CD4-positive, CD25-positive, alpha-beta regulatory T cell (primary cell): ENCODE results near the gene ARF4. TPM values are rescaled to one million over a fixed set of nuclear protein-coding genes. Genes with fewer than 3 reads are reported as not detected.

Source experiments
- ATAC-seq, 2 donors: fragments of 150-1000 bp; cut with Tn5 transposase; one replicate each; pipeline ENCODE4 v1.10.0; 2021; ENCODE audit warnings: low read depth in 2 of 2, moderate number of reproducible peaks in 2 of 2, moderate library complexity in 1 of 2
- DNase-seq, 3 donors: peaks; one replicate each; pipeline versions ENCODE4 v3.0.0 to v3.0.0-alpha.2; 2012 to 2022; ENCODE audit warnings: mixed read lengths in 1 of 3
- H3K27ac ChIP-seq: one replicate; pipeline ENCODE4 v1.7.0; 2013; ENCODE audit warnings: mild to moderate bottlenecking, low read length; ENCODE audit not compliant: insufficient read depth, poor library complexity, severe bottlenecking
- H3K27me3 ChIP-seq: one replicate; pipeline ENCODE4 v1.7.0; 2013; ENCODE audit warnings: low read length; ENCODE audit not compliant: control insufficient read depth, insufficient read depth
- H3K36me3 ChIP-seq: one replicate; pipeline ENCODE4 v1.7.0; 2013; ENCODE audit warnings: mild to moderate bottlenecking, low read length, moderate library complexity; ENCODE audit not compliant: control insufficient read depth, insufficient read depth
- H3K4me1 ChIP-seq: 2 replicates; pipeline ENCODE4 v1.7.0; 2013; ENCODE audit warnings: mild to moderate bottlenecking, low read length; ENCODE audit not compliant: insufficient read depth, control insufficient read depth, poor library complexity, severe bottlenecking
- H3K4me3 ChIP-seq: one replicate; pipeline ENCODE4 v1.7.0; 2013; ENCODE audit warnings: low read depth, mild to moderate bottlenecking, low read length, moderate library complexity
- H3K9me3 ChIP-seq, 2 experiments: 1 replicate in 1 of 2; 2 replicates in 1 of 2; pipeline ENCODE4 v1.7.0; 2013; ENCODE audit warnings: low read length in 2 of 2, mild to moderate bottlenecking in 1 of 2, moderate library complexity in 1 of 2; ENCODE audit not compliant: control insufficient read depth in 2 of 2
- H3K27ac Mint-ChIP-seq, 3 donors: one replicate each; pipeline ENCODE4 v1.8.0; 2020 to 2022; ENCODE audit warnings: mild to moderate bottlenecking in 3 of 3, mixed read lengths in 3 of 3, moderate library complexity in 2 of 3
- H3K27me3 Mint-ChIP-seq: one replicate; pipeline ENCODE4 v1.8.0; 2022; ENCODE audit warnings: mild to moderate bottlenecking, mixed read lengths
- H3K36me3 Mint-ChIP-seq: one replicate; pipeline ENCODE4 v1.8.0; 2020; ENCODE audit warnings: mixed read lengths
- H3K4me1 Mint-ChIP-seq, 4 donors: one replicate each; pipeline ENCODE4 v1.8.0; 2020 to 2022; ENCODE audit warnings: mixed read lengths in 4 of 4, mild to moderate bottlenecking in 1 of 4
- H3K4me3 Mint-ChIP-seq, 4 donors: one replicate each; pipeline ENCODE4 v1.8.0; 2020 to 2022; ENCODE audit warnings: mild to moderate bottlenecking in 4 of 4, mixed read lengths in 4 of 4, moderate library complexity in 3 of 4
- H3K9me3 Mint-ChIP-seq, 7 donors: one replicate each; pipeline ENCODE4 v1.8.0; 2020 to 2022; ENCODE audit warnings: mixed read lengths in 7 of 7, mild to moderate bottlenecking in 3 of 7, moderate library complexity in 2 of 7
- polyA plus RNA-seq, 4 donors: library from polyadenylated mRNA; unstranded; fragments of 300-500 nt; fragmentation: Illumina TruSeq; gene quantifications; one replicate each; pipeline ENCODE4 v1.2.3, GENCODE V29; 2021
- total RNA-seq: library from RNA; stranded (reverse); gene quantifications from one replicate; pipeline ENCODE4 v1.2.3, GENCODE V29; 2022

ARF4 gene
- total and polyA plus RNA-seq, 5 donors from 2014 or later: 84.6 to 144 (median 132) TPM

GRCh38 chr3:57596495-57597126, 533 bp downstream of the ARF4 start:
- Histone ChIP-seq H3K4me1 (peaks cover 44% of the 10 kb centered on the region), H3K9me3 (no peaks in the 10 kb centered on the region), H3K27me3 (no peaks in the 10 kb centered on the region), H3K4me3 (peak overlapping the region; percentile 88), H3K36me3 (peaks cover 2% of the 10 kb centered on the region), H3K27ac (peak overlapping the region; percentile 99)
- DNase-seq (peak; percentile 41 to 73 (median 54)), ATAC-seq (no peak)
- Mint-ChIP-seq H3K27ac (peak overlapping the region; percentile 82 to 99 (median 99)), H3K4me3 (peak overlapping the region; percentile 94 to 97 (median 96)), H3K4me1 (peaks cover 34 to 72% (median 51%) of the 10 kb centered on the region in 4 donors), H3K9me3 (no peaks in the 10 kb centered on the region), H3K36me3 (peaks cover 10% of the 10 kb centered on the region), H3K27me3 (no peaks in the 10 kb centered on the region)

GRCh38 chr3:57594576-57594975, 2.6 kb downstream of the ARF4 start:
- Histone ChIP-seq H3K4me3 (peak overlapping the region; percentile 88), H3K9me3 (no peaks in the 10 kb centered on the region), H3K27me3 (no peaks in the 10 kb centered on the region), H3K36me3 (peaks cover 3% of the 10 kb centered on the region), H3K4me1 (peaks cover 41% of the 10 kb centered on the region), H3K27ac (no peak overlapping the region)
- ATAC-seq (no peak), DNase-seq (no peak)
- H3K27me3 Mint-ChIP-seq: no peaks in the 10 kb centered on the region
- H3K9me3 Mint-ChIP-seq: no peaks in the 10 kb centered on the region
- peaks cover 10% of the 10 kb centered on the region for H3K36me3 Mint-ChIP-seq
- H3K4me1 Mint-ChIP-seq: peaks cover 33 to 73% (median 56%) of the 10 kb centered on the region in 4 donors
- peak overlapping the region in 2 of 3 donors; percentile 38 to 58 for H3K27ac Mint-ChIP-seq
- peak overlapping the region; percentile 94 to 97 (median 96) for H3K4me3 Mint-ChIP-seq

- peak overlapping the region; percentile 88 for H3K4me3 ChIP-seq
- Mint-ChIP-seq H3K27me3 (no peaks in the 10 kb centered on the region), H3K4me3 (peak overlapping the region in 2 of 4 donors; percentile 94 to 95), H3K36me3 (peaks cover 10% of the 10 kb centered on the region), H3K9me3 (no peaks in the 10 kb centered on the region), H3K27ac (peak overlapping the region in 2 of 3 donors; percentile 22 to 58), H3K4me1 (peaks cover 29 to 69% (median 52%) of the 10 kb centered on the region in 4 donors)
- peaks cover 3% of the 10 kb centered on the region for H3K36me3 ChIP-seq
- H3K27ac ChIP-seq: no peak overlapping the region
- peaks cover 37% of the 10 kb centered on the region for H3K4me1 ChIP-seq
- no peaks in the 10 kb centered on the region for H3K27me3 ChIP-seq
- no peaks in the 10 kb centered on the region for H3K9me3 ChIP-seq
- DNase-seq: no peak
- ATAC-seq: no peak
Observed at GRCh38 chr3:57594144-57594543, 3.0 kb downstream of the ARF4 start.

- peaks cover 10% of the 10 kb centered on the region for H3K36me3 Mint-ChIP-seq
- DNase-seq (no peak), ATAC-seq (no peak)
- Histone ChIP-seq H3K4me1 (peaks cover 22% of the 10 kb centered on the region), H3K36me3 (peaks cover 3% of the 10 kb centered on the region), H3K27ac (no peak overlapping the region), H3K4me3 (no peak overlapping the region), H3K9me3 (no peaks in the 10 kb centered on the region), H3K27me3 (no peaks in the 10 kb centered on the region)
- peak overlapping the region in 1 of 3 donors; percentile 47 for H3K27ac Mint-ChIP-seq
- peaks cover 22 to 59% (median 43%) of the 10 kb centered on the region in 4 donors for H3K4me1 Mint-ChIP-seq
- no peaks in the 10 kb centered on the region for H3K27me3 Mint-ChIP-seq
- peak overlapping the region in 2 of 4 donors; percentile 51 to 67 for H3K4me3 Mint-ChIP-seq
- no peaks in the 10 kb centered on the region for H3K9me3 Mint-ChIP-seq
Observed at GRCh38 chr3:57592306-57592705, 4.8 kb downstream of the ARF4 start.

- peaks cover 13% of the 10 kb centered on the region for H3K36me3 ChIP-seq
- H3K27me3 ChIP-seq: no peaks in the 10 kb centered on the region
- H3K9me3 Mint-ChIP-seq: no peaks in the 10 kb centered on the region
- H3K4me1 ChIP-seq: no peaks in the 10 kb centered on the region
- H3K36me3 Mint-ChIP-seq: peaks cover 7% of the 10 kb centered on the region
- no peak overlapping the region for H3K4me3 ChIP-seq
- no peak overlapping the region for H3K27ac Mint-ChIP-seq
- no peaks in the 10 kb centered on the region for H3K9me3 ChIP-seq
- no peaks in the 10 kb centered on the region for H3K27me3 Mint-ChIP-seq
- ATAC-seq: no peak
- H3K4me1 Mint-ChIP-seq: peaks cover 18 to 50% (median 38%) of the 10 kb centered on the region in 4 donors
- no peak overlapping the region for H3K4me3 Mint-ChIP-seq
- no peak for DNase-seq
- no peak overlapping the region for H3K27ac ChIP-seq
Observed at GRCh38 chr3:57587905-57588304, 9.2 kb downstream of the ARF4 start.

GRCh38 chr3:57586778-57587177, 10.4 kb downstream of the ARF4 start:
- H3K36me3 Mint-ChIP-seq: peaks cover 10% of the 10 kb centered on the region

GRCh38 chr3:57583544-57583943, 13.6 kb downstream of the ARF4 start:
- Histone ChIP-seq H3K4me1 (no peaks in the 10 kb centered on the region), H3K27ac (no peak overlapping the region), H3K36me3 (peaks cover 29% of the 10 kb centered on the region), H3K4me3 (no peak overlapping the region), H3K9me3 (no peaks in the 10 kb centered on the region), H3K27me3 (no peaks in the 10 kb centered on the region)
- Mint-ChIP-seq H3K4me1 (peaks cover 18 to 38% (median 29%) of the 10 kb centered on the region in 4 donors), H3K9me3 (no peaks in the 10 kb centered on the region), H3K36me3 (peaks cover 10% of the 10 kb centered on the region), H3K27ac (peak overlapping the region in 1 of 3 donors; percentile 80), H3K27me3 (no peaks in the 10 kb centered on the region), H3K4me3 (peak overlapping the region in 1 of 4 donors; percentile 6)
- no peak for DNase-seq
- ATAC-seq: no peak

More at GRCh38 chr3:57586778-57587177, 10.4 kb downstream of the ARF4 start:
- ATAC-seq: no peak
- peaks cover 18 to 39% (median 33%) of the 10 kb centered on the region in 4 donors for H3K4me1 Mint-ChIP-seq
- Histone ChIP-seq H3K4me3 (no peak overlapping the region), H3K4me1 (no peaks in the 10 kb centered on the region), H3K9me3 (no peaks in the 10 kb centered on the region), H3K27me3 (no peaks in the 10 kb centered on the region), H3K36me3 (peaks cover 16% of the 10 kb centered on the region), H3K27ac (peak overlapping the region; percentile 14)
- no peaks in the 10 kb centered on the region for H3K9me3 Mint-ChIP-seq
- H3K4me3 Mint-ChIP-seq: peak overlapping the region in 1 of 4 donors; percentile 13
- no peak for DNase-seq
- no peaks in the 10 kb centered on the region for H3K27me3 Mint-ChIP-seq
- peak overlapping the region in 1 of 3 donors; percentile 28 for H3K27ac Mint-ChIP-seq
